GM18909 (cell line): Measurements from ENCODE around the gene RALGAPA1.
"Not testable (repeated sequence)": the region's sequence is repeated elsewhere in the genome, so short reads cannot be mapped to it uniquely, and the experiment has no call there.

Experiments used
- ATAC-seq: cut with Tn5 transposase; IDR thresholded peaks from one replicate; pipeline ENCODE4 v1.9.1; 2021; ENCODE audit warnings: mild to moderate bottlenecking; ENCODE audit not compliant: unreplicated experiment, poor library complexity

Gene RALGAPA1

GRCh38 chr14:35766700-35767082 lies 42.4 kb downstream of the RALGAPA1 start:
- ATAC-seq, result no peak

DNA sequence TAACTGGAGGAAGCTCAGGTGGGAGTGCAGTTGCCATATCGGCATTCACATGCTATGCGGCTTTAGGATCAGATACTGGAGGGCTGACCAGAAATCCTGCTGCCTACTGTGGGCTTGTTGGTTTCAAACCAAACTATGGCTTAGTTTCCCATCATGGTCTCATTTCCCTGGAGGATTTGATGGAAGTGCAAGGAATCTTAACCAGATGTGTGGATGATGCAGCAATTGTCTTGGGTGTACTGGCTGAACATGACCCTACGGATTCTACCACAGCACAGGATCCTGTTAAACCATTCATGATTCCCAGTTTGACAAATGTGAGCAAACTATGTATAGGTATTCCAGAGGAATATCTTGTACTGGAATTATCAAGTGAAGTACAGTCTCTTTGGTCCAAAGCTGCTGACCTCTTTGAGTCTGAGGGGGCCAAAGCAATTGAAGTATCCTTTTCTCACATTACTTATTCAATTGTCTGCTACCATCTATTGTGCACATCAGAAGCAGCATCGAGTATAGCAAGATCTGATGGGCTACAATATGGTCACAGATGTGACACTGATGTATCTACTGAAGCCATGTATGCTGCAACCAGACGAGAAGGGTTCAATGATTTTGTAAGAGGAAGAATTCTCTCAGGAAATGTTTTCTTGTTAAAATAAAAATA lies 42.9 kb downstream of the RALGAPA1 start:
- no peak for ATAC-seq

DNA sequence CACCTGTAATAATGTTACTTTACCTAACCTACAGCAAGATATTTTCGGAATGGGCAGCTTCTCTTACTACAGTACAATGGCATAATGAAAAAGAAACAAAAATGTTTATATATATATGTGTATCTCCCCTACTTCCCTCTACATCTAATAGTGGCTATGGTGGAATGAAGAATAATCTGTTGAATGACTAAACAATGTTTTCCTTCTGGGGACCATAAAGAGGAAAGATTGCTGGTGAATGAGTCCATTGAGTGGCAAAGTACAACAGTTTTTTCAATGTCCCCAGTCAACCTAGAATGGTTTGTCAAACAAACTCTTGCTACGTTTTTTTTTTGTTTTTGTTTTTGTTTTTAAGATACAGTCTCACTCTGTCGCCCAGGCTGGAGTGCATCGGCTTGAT lies 47.2 kb downstream of the RALGAPA1 start:
- no peak for ATAC-seq

GRCh38 chr14:35760143-35760542 lies 49.0 kb downstream of the RALGAPA1 start:
- ATAC-seq, result no peak

GRCh38 chr14:35758523-35759129 lies 50.5 kb downstream of the RALGAPA1 start:
- no peak for ATAC-seq

DNA sequence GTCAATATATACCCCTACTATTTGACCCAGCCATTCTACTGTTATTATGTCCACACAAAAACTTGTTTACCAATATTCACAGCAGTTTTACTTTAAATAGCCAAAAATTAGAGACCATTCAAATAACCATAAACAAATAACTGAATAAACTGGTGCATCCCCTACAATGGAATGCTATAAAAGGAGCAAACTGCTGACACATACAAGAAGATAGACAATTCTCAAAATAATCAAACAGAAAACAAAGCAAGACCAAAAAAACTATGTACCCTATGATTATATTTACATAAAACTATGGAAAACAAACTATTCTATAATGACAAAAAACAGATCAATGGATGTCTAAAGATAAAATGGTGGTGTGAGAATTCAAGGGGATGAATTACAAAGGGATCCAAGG lies 54.4 kb downstream of the RALGAPA1 start:
- ATAC-seq, result no peak

DNA sequence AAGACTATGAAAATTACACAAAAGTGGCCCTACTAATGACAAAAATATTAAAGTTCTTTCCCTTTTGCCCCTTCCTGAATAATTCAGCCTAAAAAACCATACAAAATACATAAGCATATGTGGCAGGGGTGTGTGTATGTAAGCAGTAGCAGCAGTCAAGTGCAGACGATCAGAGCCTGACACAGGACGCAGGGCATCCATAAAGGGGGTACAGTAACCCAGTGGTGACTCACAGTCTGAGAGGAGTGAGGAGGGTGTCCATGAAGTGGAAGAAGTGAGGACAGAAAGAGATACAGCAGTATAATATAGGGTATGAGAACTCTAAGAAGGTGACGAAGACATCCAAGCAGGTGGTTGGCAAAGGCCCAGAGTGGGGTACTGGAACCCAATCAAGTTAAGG lies 56.7 kb downstream of the RALGAPA1 start:
- no peak for ATAC-seq

- ATAC-seq, result no peak
These were observed 58.7 kb downstream of the RALGAPA1 start for GRCh38 chr14:35750202-35750904.

DNA sequence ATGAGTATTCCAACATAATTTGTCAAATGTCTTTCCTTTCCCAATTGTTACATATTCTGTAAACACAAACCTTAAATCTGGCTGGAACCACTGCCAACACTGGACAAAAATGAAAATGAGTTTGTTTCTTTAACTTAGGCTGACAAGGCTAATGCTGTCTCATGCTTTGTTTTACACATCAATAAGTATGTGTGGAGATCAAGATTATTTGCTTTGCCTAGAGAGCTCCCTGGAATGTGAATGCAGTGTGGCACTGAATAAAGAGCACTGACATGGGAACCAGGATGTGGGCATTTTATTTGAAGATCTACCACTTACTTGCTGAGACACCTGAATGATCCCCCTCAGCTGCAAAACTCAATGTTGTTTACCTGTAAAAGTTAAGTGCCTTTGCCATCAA lies 61.7 kb downstream of the RALGAPA1 start:
- no peak for ATAC-seq

GRCh38 chr14:35742442-35742841 lies 66.7 kb downstream of the RALGAPA1 start:
- ATAC-seq, result no peak

- no peak for ATAC-seq
These were observed 67.1 kb downstream of the RALGAPA1 start for GRCh38 chr14:35742032-35742371.

- ATAC-seq, result no peak
These were observed 67.6 kb downstream of the RALGAPA1 start for GRCh38 chr14:35741345-35742031.

DNA sequence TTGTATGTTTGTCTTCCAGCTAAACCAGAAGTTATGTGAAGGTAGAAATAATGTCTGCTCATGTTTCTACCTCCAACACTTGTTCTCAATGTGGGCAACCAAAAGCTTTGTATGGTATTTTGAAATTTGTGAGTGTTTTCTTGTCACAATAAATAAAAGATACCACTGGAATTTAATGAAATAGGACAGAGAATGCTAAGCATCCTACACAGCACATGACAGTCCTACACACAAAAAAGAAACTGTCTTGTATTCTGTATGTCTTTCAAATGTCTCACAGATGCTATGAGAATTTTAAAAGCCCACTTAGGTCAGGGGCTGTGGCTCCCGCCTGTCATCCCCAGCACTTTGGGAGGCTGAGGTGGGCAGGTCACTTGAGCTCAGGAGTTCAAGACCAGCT lies 68.9 kb downstream of the RALGAPA1 start:
- ATAC-seq, result no peak

DNA sequence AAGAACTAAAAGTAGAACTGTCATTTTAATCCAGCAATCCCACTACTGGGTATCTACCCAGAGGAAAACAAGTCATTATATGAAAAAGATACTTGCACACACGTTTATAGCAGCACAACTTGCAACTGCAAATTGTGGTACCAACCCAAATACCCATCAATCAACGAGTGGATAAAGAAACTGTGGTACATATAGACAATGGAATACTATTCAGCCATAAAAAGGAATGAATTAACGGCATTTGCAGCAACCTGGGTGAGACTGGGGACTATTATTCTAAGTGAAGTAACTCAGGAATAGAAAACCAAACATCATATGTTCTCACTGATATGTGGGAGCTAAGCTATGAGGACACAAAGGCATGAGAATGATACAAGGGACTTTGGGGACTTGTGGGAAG lies 73.9 kb downstream of the RALGAPA1 start:
- not testable (repeated sequence) for ATAC-seq

DNA sequence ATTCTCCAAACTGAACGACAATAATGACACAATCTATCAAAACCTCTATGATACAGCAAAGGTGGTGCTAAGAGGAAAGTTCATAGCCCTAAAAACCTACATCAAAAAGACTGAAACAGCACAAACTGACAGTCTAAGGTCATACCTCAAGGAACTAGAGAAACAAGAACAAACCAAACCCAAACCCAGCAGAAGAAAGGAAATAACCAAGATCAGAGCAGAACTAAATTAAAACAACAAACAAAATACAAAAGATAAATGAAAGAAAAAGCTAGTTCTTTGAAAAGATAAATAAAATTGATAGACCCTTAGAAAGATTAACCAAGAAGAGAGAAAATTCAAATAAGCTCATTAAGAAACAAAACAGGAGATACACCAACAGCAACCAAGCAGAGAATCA lies 75.6 kb downstream of the RALGAPA1 start:
- ATAC-seq, result not testable (repeated sequence)

- ATAC-seq, result no peak
These were observed 78.2 kb downstream of the RALGAPA1 start for GRCh38 chr14:35730871-35731270.

DNA sequence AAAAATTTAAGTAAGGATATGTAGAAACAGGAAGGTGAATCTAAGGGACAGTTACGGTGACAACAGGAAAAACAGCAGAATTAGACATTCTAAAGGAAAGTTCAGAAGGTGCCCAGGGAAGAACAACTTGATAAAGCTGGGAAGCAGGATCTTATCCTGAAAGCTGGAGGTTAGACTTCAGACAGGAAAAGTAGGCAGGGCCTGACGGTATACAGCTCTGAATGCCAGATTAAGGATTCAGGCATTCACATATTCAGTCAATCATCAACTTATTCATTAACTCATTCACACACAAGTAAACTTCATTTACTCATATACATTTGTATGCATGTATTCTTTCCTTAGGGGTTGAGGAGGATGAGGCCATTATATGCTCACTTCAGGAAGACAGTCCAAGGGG lies 81.3 kb downstream of the RALGAPA1 start:
- ATAC-seq, result no peak

DNA sequence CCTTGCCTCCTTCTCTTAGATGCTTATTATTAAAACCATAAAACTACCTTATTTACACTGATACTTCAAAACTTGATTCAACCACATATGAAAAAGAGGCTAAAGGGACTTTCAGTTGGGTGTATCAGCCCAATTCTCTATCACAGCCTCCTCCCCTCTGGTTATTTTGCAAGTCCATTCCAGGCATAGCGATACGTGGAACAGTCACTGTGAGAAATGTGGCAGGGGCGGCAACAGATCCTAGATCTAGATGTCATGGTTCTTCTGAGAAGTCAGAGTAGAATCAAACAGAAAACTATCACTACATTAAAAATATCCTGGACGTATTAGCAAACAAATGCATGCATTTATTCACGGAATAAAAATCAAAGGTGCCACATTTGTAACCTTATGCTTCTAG lies 83.2 kb downstream of the RALGAPA1 start:
- ATAC-seq, result no peak

GRCh38 chr14:35715079-35715478 lies 94.0 kb downstream of the RALGAPA1 start:
- no peak for ATAC-seq

GRCh38 chr14:35712466-35712865 lies 96.6 kb downstream of the RALGAPA1 start:
- ATAC-seq, result no peak

- no peak for ATAC-seq
These were observed 101.0 kb downstream of the RALGAPA1 start for GRCh38 chr14:35708062-35708461.
